OCI-LY7 (cell line): Measurements from ENCODE around the gene PRODH2. TPM values are rescaled to one million over a fixed set of nuclear protein-coding genes. Genes with fewer than 3 reads are reported as not detected.

Experiments used
- BruUV-seq: library from RNA; stranded (reverse); fragments of 400-500 nt; replicated peaks from 2 replicates; lab custom pipeline; 2021; lab: Mats Ljungman, UMichigan
- CTCF ChIA-PET: fragments of 300-600 bp; sonication (Branson Sonifier 250); formaldehyde crosslinking; loops from one replicate; lab custom pipeline; 2022; ENCODE audit warnings: antibody characterized with exemption; ENCODE audit not compliant: unreplicated experiment; lab: Charles Lee
- POLR2A ChIA-PET: fragments of 300-600 bp; sonication (Branson Sonifier 250); formaldehyde crosslinking; loops from one replicate; lab custom pipeline; 2022; ENCODE audit warnings: antibody characterized with exemption; lab: Charles Lee
- DNase-seq: peaks from one replicate; pipeline ENCODE4 v3.0.0-alpha.2; 2015; ENCODE audit warnings: low spot score
- H2AFZ ChIP-seq: fragments of 200-600 bp; sonication (generic), shearing (Covaris generic); 2 replicates; pipeline ENCODE4 v1.6.1; 2014; ENCODE audit warnings: mild to moderate bottlenecking, antibody characterized with exemption, low read length, moderate library complexity
- H3K27ac ChIP-seq: fragments of 200-600 bp; sonication (generic); 2 replicates; pipeline ENCODE4 v1.5.1; 2014; ENCODE audit warnings: mixed run types, low read depth, mild to moderate bottlenecking, moderate library complexity, low read length, inconsistent platforms; ENCODE audit not compliant: poor library complexity, severe bottlenecking
- H3K36me3 ChIP-seq: fragments of 200-600 bp; sonication (generic); 2 replicates; pipeline ENCODE4 v1.6.1; 2014; ENCODE audit warnings: mild to moderate bottlenecking, antibody characterized with exemption, low read length, moderate library complexity, mixed read lengths; ENCODE audit not compliant: insufficient read depth
- H3K4me1 ChIP-seq: fragments of 200-600 bp; sonication (generic); 2 replicates; pipeline ENCODE4 v1.5.1; 2014; ENCODE audit warnings: mild to moderate bottlenecking, low read length; ENCODE audit not compliant: insufficient read depth, poor library complexity, severe bottlenecking
- H3K4me2 ChIP-seq: fragments of 200-600 bp; sonication (generic); 2 replicates; pipeline ENCODE4 v1.6.1; 2014; ENCODE audit warnings: mild to moderate bottlenecking, low read length
- H3K4me3 ChIP-seq: fragments of 200-600 bp; sonication (generic); 2 replicates; pipeline ENCODE4 v1.5.1; 2014; ENCODE audit warnings: mild to moderate bottlenecking, low read depth, low read length; ENCODE audit not compliant: poor library complexity, severe bottlenecking
- H3K79me2 ChIP-seq: fragments of 200-600 bp; sonication (generic); 2 replicates; pipeline ENCODE4 v1.6.1; 2016; ENCODE audit warnings: low read depth, mild to moderate bottlenecking, low read length, moderate library complexity, mixed read lengths; ENCODE audit not compliant: insufficient read depth
- H3K9me2 ChIP-seq: fragments of 200-600 bp; sonication (generic); 2 replicates; pipeline ENCODE4 v1.6.1; 2016; ENCODE audit warnings: mild to moderate bottlenecking, low read length, mixed read lengths; ENCODE audit not compliant: insufficient read depth
- H3K9me3 ChIP-seq: fragments of 200-600 bp; sonication (generic); 2 replicates; pipeline ENCODE4 v1.6.1; 2014; ENCODE audit warnings: mild to moderate bottlenecking, mixed run types, low read length, mixed read lengths
- H4K20me1 ChIP-seq: fragments of 200-600 bp; sonication (generic); 2 replicates; pipeline ENCODE4 v1.6.1; 2014; ENCODE audit warnings: mild to moderate bottlenecking, antibody characterized with exemption, low read length, moderate library complexity, mixed read lengths; ENCODE audit not compliant: insufficient read depth
- CTCF ChIP-seq: fragments of 200-600 bp; sonication (generic); conservative IDR thresholded peaks from 2 replicates; pipeline ENCODE4 v1.5.1; 2014; ENCODE audit warnings: mild to moderate bottlenecking, antibody characterized with exemption, low read length, moderate library complexity, mixed read lengths
- EZH2phosphoT487 ChIP-seq: fragments of 200-600 bp; sonication (generic); IDR thresholded peaks from 2 replicates; pipeline ENCODE4 v1.6.1; 2018; ENCODE audit warnings: low read depth, borderline replicate concordance, mild to moderate bottlenecking, mixed run types, antibody characterized with exemption, low read length, moderate library complexity, mixed read lengths
- intact Hi-C: fragments of 100-400 bp; cut with micrococcal nuclease; formaldehyde crosslinking; loops from one replicate; pipeline ENCODE4 v1.10.0; 2022; ENCODE audit not compliant: unreplicated experiment
- total RNA-seq, 2 experiments: library from RNA; depleted of rRNA in 1 of 2; stranded (reverse); fragments of >200 nt in 1 of 2; shearing (Covaris generic) in 1 of 2; gene quantifications; 2 replicates each; pipeline ENCODE4 v1.2.3, GENCODE V29; 2014 to 2022

PRODH2 gene
- total RNA-seq, 2 experiments from 2014 or later = not detected

DNA sequence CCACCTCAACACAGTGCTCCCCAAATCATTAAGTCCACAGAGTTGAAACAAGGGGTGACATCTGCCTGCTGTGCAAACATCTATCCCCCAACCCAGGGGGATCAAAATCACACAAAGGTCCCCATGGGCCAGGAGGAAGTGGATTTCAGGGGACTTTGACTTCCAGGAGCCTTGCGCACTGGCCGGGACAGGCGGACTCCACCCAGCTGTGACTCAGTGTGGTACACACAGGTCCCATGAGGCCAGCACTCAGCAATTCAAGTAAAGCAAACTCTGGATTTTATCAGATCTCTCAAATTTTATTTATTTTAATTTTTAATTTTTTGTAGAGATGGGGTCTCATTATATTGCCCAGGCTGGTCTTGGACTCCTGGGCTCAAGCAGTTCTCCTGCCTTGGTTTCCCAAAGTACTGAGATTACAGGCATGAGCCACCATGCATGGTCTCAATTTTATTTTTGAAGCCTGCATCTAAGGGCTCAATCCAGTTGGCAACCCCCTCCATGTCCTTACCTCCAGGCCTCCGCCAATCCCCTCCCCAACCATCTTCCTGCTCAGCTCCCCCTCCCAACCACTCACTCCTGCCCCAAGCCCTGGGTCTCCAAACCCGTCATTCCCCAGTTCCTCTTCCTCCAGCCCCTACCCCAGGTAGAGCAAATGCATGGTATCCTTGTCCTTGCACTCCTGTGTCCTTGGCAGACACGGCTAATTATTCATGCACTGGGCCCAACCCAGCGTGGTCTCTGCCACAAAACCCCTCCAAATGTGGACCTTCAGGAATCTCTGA lies 19.1 kb downstream of the PRODH2 start:
- DNase-seq = no peak
- no peak overlapping the region for H3K27ac ChIP-seq
- CTCF ChIA-PET = no interaction called here
- POLR2A ChIA-PET = no interaction called here
- H3K4me2 ChIP-seq = no peak overlapping the region
- H3K4me3 ChIP-seq = no peak overlapping the region
- no TSS peak for BruUV-seq
- no peaks in the 10 kb centered on the region for H3K9me2 ChIP-seq
- TF ChIP-seq CTCF = no peak
- no peak for TF ChIP-seq EZH2phosphoT487
- no peaks in the 10 kb centered on the region for H3K9me3 ChIP-seq
- no peaks in the 10 kb centered on the region for H3K79me2 ChIP-seq
- no peaks in the 10 kb centered on the region for H4K20me1 ChIP-seq
- no peaks in the 10 kb centered on the region for H3K4me1 ChIP-seq
- H2AFZ ChIP-seq = no peak overlapping the region
- no peaks in the 10 kb centered on the region for H3K36me3 ChIP-seq
- intact Hi-C loops = no loop called here

GRCh38 chr19:35792888-35793287 lies 19.8 kb downstream of the PRODH2 start:
- Histone ChIP-seq H3K9me2 (no peaks in the 10 kb centered on the region), H3K27ac (no peak overlapping the region), H3K79me2 (no peaks in the 10 kb centered on the region), H2AFZ (no peak overlapping the region), H3K36me3 (no peaks in the 10 kb centered on the region), H4K20me1 (no peaks in the 10 kb centered on the region), H3K9me3 (no peaks in the 10 kb centered on the region), H3K4me2 (no peak overlapping the region), H3K4me1 (no peaks in the 10 kb centered on the region), H3K4me3 (no peak overlapping the region)
- no peak for DNase-seq
- no TSS peak for BruUV-seq
- intact Hi-C loops = no loop called here
- TF ChIP-seq CTCF = no peak
- no peak for TF ChIP-seq EZH2phosphoT487
- POLR2A ChIA-PET = no interaction called here
- CTCF ChIA-PET = no interaction called here

DNA sequence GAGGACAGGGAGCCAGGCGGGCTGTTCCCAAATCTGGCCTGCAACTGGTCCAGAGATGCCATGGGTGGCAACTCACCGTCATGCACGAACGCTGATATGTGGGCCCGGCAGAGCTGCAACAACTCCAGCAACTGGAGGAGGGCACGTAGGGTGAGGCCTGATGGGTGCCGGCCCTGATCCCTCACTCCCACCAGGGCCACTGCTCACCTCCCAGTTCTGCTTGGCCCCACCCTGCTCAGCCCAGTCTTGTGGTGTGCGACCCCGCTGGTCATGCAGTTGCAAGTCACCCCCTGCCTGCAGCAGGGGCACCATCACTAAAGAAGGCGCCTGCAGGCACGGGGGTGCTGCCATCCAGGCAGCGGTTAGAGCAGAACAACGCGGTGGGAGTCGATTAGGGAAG lies 20.3 kb downstream of the PRODH2 start:
- Histone ChIP-seq H3K27ac (no peak overlapping the region), H3K9me3 (no peaks in the 10 kb centered on the region), H3K4me2 (no peak overlapping the region), H3K4me3 (no peak overlapping the region), H3K36me3 (no peaks in the 10 kb centered on the region), H3K9me2 (no peaks in the 10 kb centered on the region), H3K4me1 (no peaks in the 10 kb centered on the region), H2AFZ (no peak overlapping the region), H4K20me1 (no peaks in the 10 kb centered on the region), H3K79me2 (no peaks in the 10 kb centered on the region)
- TF ChIP-seq EZH2phosphoT487 (no peak), CTCF (no peak)
- intact Hi-C loops = no loop called here
- BruUV-seq = no TSS peak
- DNase-seq = no peak
- ChIA-PET CTCF (no interaction called here), POLR2A (no interaction called here)
